HepG2 (cell line): ENCODE data around the gene ZNF490. TPM values are rescaled to one million over a fixed set of nuclear protein-coding genes. Genes with fewer than 3 reads are reported as not detected.

Source experiments
- ATAC-seq: fragments of 200-7000 bp; cut with Tn5 transposase; 3 replicates; pipeline ENCODE4 v1.9.1; 2020; ENCODE audit warnings: mild to moderate bottlenecking, moderate library complexity
- BruUV-seq: library from RNA; stranded (reverse); fragments of 400-500 nt; replicated peaks from 2 replicates; lab custom pipeline; 2021; lab: Mats Ljungman, UMichigan
- CTCF ChIA-PET: fragments of 300-600 bp; formaldehyde crosslinking; extraction: SDS; loops from one replicate; lab custom pipeline; 2021; ENCODE audit warnings: low total read pairs, inconsistent platforms, low intra/inter-chr PET ratio; lab: Yijun Ruan, JAX
- POLR2A ChIA-PET: fragments of 350-600 bp; sonication (Branson Sonifier 250); formaldehyde crosslinking; loops from one replicate; lab custom pipeline; 2020; ENCODE audit warnings: antibody characterized with exemption, inconsistent platforms; lab: Yijun Ruan, JAX
- DNase-seq: peaks from one replicate; pipeline ENCODE4 v3.0.0-alpha.2; 2015; ENCODE audit warnings: low spot score
- FAIRE-seq: peaks from 3 replicates; lab custom pipeline; 2011; peaks lifted over from hg19 to GRCh38; lab: Jason Lieb, UNC
- H2AFZ ChIP-seq: one replicate; pipeline ENCODE4 v1.6.1; 2011; ENCODE audit warnings: low read length, inconsistent platforms
- H3K27ac ChIP-seq: fragments of 300-600 bp; 3 replicates; pipeline ENCODE4 v1.8.0; 2011; ENCODE audit warnings: mixed run types, mild to moderate bottlenecking, mixed read lengths, low read length, inconsistent platforms; ENCODE audit not compliant: insufficient read depth; ENCODE audit errors: extremely low read length
- H3K27me3 ChIP-seq, 2 experiments: fragments of 200-600 bp in 1 of 2; 2 replicates in 1 of 2; 3 replicates in 1 of 2; pipeline versions ENCODE4 v1.6.0 to v1.8.0; 2011; ENCODE audit warnings: low read length in 2 of 2, mild to moderate bottlenecking in 2 of 2, moderate library complexity in 2 of 2, inconsistent platforms in 1 of 2; ENCODE audit not compliant: insufficient read depth in 2 of 2, control insufficient read depth in 1 of 2
- H3K36me3 ChIP-seq, 2 experiments: fragments of 200-600 bp in 1 of 2; replicated peaks in 1 of 2; 2 replicates in 1 of 2; 3 replicates in 1 of 2; pipeline versions ENCODE4 v1.5.1 to v1.8.0; 2011; ENCODE audit warnings: low read length in 2 of 2, inconsistent platforms in 1 of 2; ENCODE audit not compliant: insufficient read depth in 2 of 2, control insufficient read depth in 1 of 2
- H3K4me1 ChIP-seq: 2 replicates; pipeline ENCODE4 v1.5.1; 2012; ENCODE audit warnings: low read length, inconsistent platforms; ENCODE audit not compliant: insufficient read depth
- H3K4me2 ChIP-seq: 2 replicates; pipeline ENCODE4 v1.6.0; 2011; ENCODE audit warnings: low read depth, low read length, inconsistent platforms
- H3K4me3 ChIP-seq, 3 experiments: fragments of 200-600 bp in 1 of 3; sonication (generic), shearing (Covaris generic) in 1 of 3; replicated peaks in 1 of 3; 2 replicates each; pipeline ENCODE4 v1.5.1; 2011 to 2016; ENCODE audit warnings: low read length in 3 of 3, inconsistent platforms in 2 of 3, low read depth in 2 of 3, mild to moderate bottlenecking in 2 of 3, control low read depth in 1 of 3, mixed read lengths in 1 of 3; ENCODE audit not compliant: insufficient read depth in 1 of 3
- H3K79me2 ChIP-seq: one replicate; pipeline ENCODE4 v1.6.1; 2011; ENCODE audit warnings: low read length, inconsistent platforms; ENCODE audit not compliant: insufficient read depth
- H3K9ac ChIP-seq: 2 replicates; pipeline ENCODE4 v1.6.0; 2011; ENCODE audit warnings: mild to moderate bottlenecking, low read depth, low read length, inconsistent platforms; ENCODE audit not compliant: insufficient read depth
- H3K9me3 ChIP-seq: 2 replicates; pipeline ENCODE4 v1.5.1; 2012; ENCODE audit warnings: mild to moderate bottlenecking, low read length
- H4K20me1 ChIP-seq: 2 replicates; pipeline ENCODE4 v1.6.0; 2011; ENCODE audit warnings: inconsistent platforms, mild to moderate bottlenecking, low read length, moderate library complexity; ENCODE audit not compliant: insufficient read depth
- ISL2 ChIP-seq: sonication (generic); formaldehyde crosslinking; IDR thresholded peaks from 2 replicates; pipeline ENCODE4 v1.5.0; 2020; ENCODE audit warnings: missing genetic modification reagents
- ZNF724P ChIP-seq: sonication (generic); formaldehyde crosslinking; IDR thresholded peaks from 2 replicates; pipeline ENCODE4 v1.8.0; 2022; ENCODE audit warnings: missing genetic modification reagents, borderline replicate concordance
- WGBS: methylation state at CpG from one replicate; pipeline ENCODE4 v1.1.6; 2017; ENCODE audit warnings: low lambda C conversion rate; 5-methylcytosine and 5-hydroxymethylcytosine counted together
- in situ Hi-C: cut with HindIII; loops from 2 replicates; pipeline ENCODE4 v1.10.0; 2017; ENCODE audit warnings: low pct_unique_long_range_greater_than_20kb; ENCODE audit not compliant: extremely low pct_ligation_motif_present
- intact Hi-C: fragments of 100-400 bp; cut with micrococcal nuclease; formaldehyde crosslinking; loops from one replicate; pipeline ENCODE4 v1.10.0; 2022; ENCODE audit not compliant: unreplicated experiment
- polyA plus RNA-seq, 8 experiments: library from polyadenylated mRNA; depleted of rRNA in 3 of 8; stranded (reverse) in 7 of 8; unstranded in 1 of 8; fragments of >200 nt; fragmentation: Illumina TruSeq in 4 of 8; extraction: Trizol in 4 of 8; gene quantifications; 2 replicates each; pipeline versions ENCODE4 v1.2.1 to v1.2.3, GENCODE V29; 2011 to 2016; ENCODE audit warnings: low read depth in 4 of 8, missing spikeins in 1 of 8, mixed read lengths in 1 of 8; ENCODE audit not compliant: insufficient read depth in 1 of 8
- total RNA-seq, 5 experiments: library from RNA; depleted of rRNA; stranded (reverse); fragments of >200 nt; fragmentation: Illumina TruSeq; extraction: Trizol; gene quantifications; 2 replicates each; pipeline ENCODE4 v1.2.3, GENCODE V29; 2016; ENCODE audit warnings: low read depth in 1 of 5
- TF ChIP-seq, protein P1 (sequence below): IDR thresholded peaks from 2 replicates; pipeline ENCODE4 v1.6.1; 2016; ENCODE audit warnings: low read depth, borderline replicate concordance
- TF ChIP-seq, protein P2 (sequence below): sonication (generic); formaldehyde crosslinking; IDR thresholded peaks from 2 replicates; pipeline ENCODE4 v1.5.0; 2020; ENCODE audit warnings: mild to moderate bottlenecking, missing genetic modification reagents

The ZNF490 gene
- total and polyA plus RNA-seq, 2 of the 13 experiments (the other 11 are each of a cell fraction or from before 2014, with no cell fraction given), result 1.3 to 2.9 TPM

DNA sequence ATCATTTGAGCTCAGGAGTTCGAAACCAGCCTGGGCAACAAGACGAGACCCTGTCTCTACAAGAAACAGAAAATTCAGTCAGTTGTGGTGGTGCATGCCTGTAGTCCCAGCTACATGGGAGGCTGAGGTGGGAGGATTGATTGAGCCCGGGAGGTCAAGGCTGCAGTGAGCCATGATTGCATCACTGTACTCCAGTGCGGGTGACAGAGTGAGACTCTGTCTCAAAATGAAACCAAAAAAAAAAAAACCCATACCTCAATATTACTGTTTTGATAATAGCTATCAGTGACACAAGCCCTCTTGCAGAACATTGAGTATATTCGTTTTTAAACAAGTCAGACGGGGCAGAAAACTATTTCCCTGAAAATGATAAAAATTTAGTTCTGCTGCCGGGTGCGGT is 16.3 kb upstream of the ZNF490 start:
- Histone ChIP-seq H4K20me1 (no peaks in the 10 kb centered on the region), H3K9me3 (no peaks in the 10 kb centered on the region), H3K4me1 (peaks cover 9% of the 10 kb centered on the region), H3K9ac (no peak overlapping the region), H3K36me3 (peaks cover 7 to 37% of the 10 kb centered on the region in 2 experiments; a peak in 4 of 5 replicates), H2AFZ (no peak overlapping the region), H3K79me2 (peaks cover 5% of the 10 kb centered on the region), H3K27ac (no peak overlapping the region), H3K4me3 (no peak overlapping the region), H3K27me3 (no peaks in the 10 kb centered on the region), H3K4me2 (no peak overlapping the region)
- no peak for TF ChIP-seq ZNF724P (CRISPR knock-in tag)
- TF ChIP-seq, protein P1, sequence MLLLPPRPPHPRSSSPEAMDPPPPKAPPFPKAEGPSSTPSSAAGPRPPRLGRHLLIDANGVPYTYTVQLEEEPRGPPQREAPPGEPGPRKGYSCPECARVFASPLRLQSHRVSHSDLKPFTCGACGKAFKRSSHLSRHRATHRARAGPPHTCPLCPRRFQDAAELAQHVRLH (CRISPR knock-in tag), result no peak
- TF ChIP-seq, protein P2, sequence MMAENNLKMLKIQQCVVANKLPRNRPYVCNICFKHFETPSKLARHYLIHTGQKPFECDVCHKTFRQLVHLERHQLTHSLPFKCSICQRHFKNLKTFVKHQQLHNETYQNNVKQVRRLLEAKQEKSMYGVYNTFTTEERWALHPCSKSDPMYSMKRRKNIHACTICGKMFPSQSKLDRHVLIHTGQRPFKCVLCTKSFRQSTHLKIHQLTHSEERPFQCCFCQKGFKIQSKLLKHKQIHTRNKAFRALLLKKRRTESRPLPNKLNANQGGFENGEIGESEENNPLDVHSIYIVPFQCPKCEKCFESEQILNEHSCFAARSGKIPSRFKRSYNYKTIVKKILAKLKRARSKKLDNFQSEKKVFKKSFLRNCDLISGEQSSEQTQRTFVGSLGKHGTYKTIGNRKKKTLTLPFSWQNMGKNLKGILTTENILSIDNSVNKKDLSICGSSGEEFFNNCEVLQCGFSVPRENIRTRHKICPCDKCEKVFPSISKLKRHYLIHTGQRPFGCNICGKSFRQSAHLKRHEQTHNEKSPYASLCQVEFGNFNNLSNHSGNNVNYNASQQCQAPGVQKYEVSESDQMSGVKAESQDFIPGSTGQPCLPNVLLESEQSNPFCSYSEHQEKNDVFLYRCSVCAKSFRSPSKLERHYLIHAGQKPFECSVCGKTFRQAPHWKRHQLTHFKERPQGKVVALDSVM (CRISPR knock-in tag), result peak; percentile 50; the same call in 1 of the 2 replicates
- no peak for TF ChIP-seq ISL2 (CRISPR knock-in tag)
- intact Hi-C loops (no loop called here), in situ Hi-C loops (no loop called here)
- CTCF ChIA-PET, result no interaction called here
- 96% methylated on average over 8 of the region's 8 CpGs for WGBS
- no TSS peak for BruUV-seq
- FAIRE-seq (no peak), ATAC-seq (no peak), DNase-seq (no peak)
- POLR2A ChIA-PET, result interaction anchor here (0.9 kb wide), 1 partner anchor 16 kb away, joined by 3 read pairs; the partner anchor contains the start of genes ZNF490 and ZNF791
